ENCODE data around the gene AK4.

AK4 gene

GRCh38 chr1:65172936-65173690, 25.1 kb downstream of the AK4 start:
- H3K4me3 ChIP-seq (replicated peaks; ENCODE audit: low read depth, low read length), result no peak overlapping the region
- no peak for DNase-seq (ENCODE audit: low read depth)
- no peak for TF ChIP-seq CTCF (IDR thresholded peaks at IDR 0.05; ENCODE audit: low read length, missing control alignments)

- TF ChIP-seq CTCF (IDR thresholded peaks at IDR 0.05; ENCODE audit: low read length, missing control alignments), result no peak
- peak; percentile 97 for DNase-seq (ENCODE audit: low read depth)
- no peak overlapping the region for H3K4me3 ChIP-seq (replicated peaks; ENCODE audit: low read depth, low read length)
Measured at GRCh38 chr1:65174585-65174984, 26.6 kb downstream of the AK4 start.

GRCh38 chr1:65175171-65176055, 27.4 kb downstream of the AK4 start:
- TF ChIP-seq CTCF (IDR thresholded peaks at IDR 0.05; ENCODE audit: low read length, missing control alignments), result no peak
- H3K4me3 ChIP-seq (replicated peaks; ENCODE audit: low read depth, low read length), result no peak overlapping the region
- DNase-seq (ENCODE audit: low read depth), result peak; percentile 42

GRCh38 chr1:65176056-65176450, 28.1 kb downstream of the AK4 start:
- H3K4me3 ChIP-seq (replicated peaks; ENCODE audit: low read depth, low read length), result no peak overlapping the region
- DNase-seq (ENCODE audit: low read depth), result no peak
- TF ChIP-seq CTCF (IDR thresholded peaks at IDR 0.05; ENCODE audit: low read length, missing control alignments), result no peak

GRCh38 chr1:65176591-65176990, 28.6 kb downstream of the AK4 start:
- no peak for DNase-seq (ENCODE audit: low read depth)
- TF ChIP-seq CTCF (IDR thresholded peaks at IDR 0.05; ENCODE audit: low read length, missing control alignments), result no peak
- no peak overlapping the region for H3K4me3 ChIP-seq (replicated peaks; ENCODE audit: low read depth, low read length)

- no peak for TF ChIP-seq CTCF (IDR thresholded peaks at IDR 0.05; ENCODE audit: low read length, missing control alignments)
- H3K4me3 ChIP-seq (replicated peaks; ENCODE audit: low read depth, low read length), result no peak overlapping the region
- peak; percentile 43 for DNase-seq (ENCODE audit: low read depth)
Measured at GRCh38 chr1:65177457-65177856, 29.5 kb downstream of the AK4 start.
